ENCODE measurements around the gene HOXA9. TPM values are rescaled to one million over a fixed set of nuclear protein-coding genes. Genes with fewer than 3 reads are reported as not detected.

Gene HOXA9
- total and polyA plus RNA-seq, 2 of the 8 experiments (the other 6 are each of a cell fraction or from before 2014, with no cell fraction given): not detected

- Histone ChIP-seq H3K4me2 (ENCODE audit: insufficient read depth in 1 of 2, low read depth in 2 of 2, low read length in 2 of 2) (no peak overlapping the region; a peak in 1 of 4 replicates), H4K20me1 (replicated peaks in 1 of 2; ENCODE audit: control insufficient read depth in 1 of 2, insufficient read depth in 2 of 2, low read length in 2 of 2) (peaks cover 28 to 29% of the 10 kb centered on the region in 2 experiments), H2BK120ac (replicated peaks; ENCODE audit: low read depth, low read length) (no peak overlapping the region), H3K9me3 (ENCODE audit: insufficient read depth in 2 of 2, low read depth in 1 of 2, low read length in 1 of 2) (no peaks in the 10 kb centered on the region), H3K79me2 (ENCODE audit: control insufficient read depth in 1 of 2, insufficient read depth in 2 of 2, low read length in 2 of 2) (no peaks in the 10 kb centered on the region), H3K23me2 (ENCODE audit: low read depth, low read length) (no peaks in the 10 kb centered on the region; the same call in 1 of the 2 replicates), H2BK20ac (ENCODE audit: low read length) (no peak overlapping the region), H3K4me3 (ENCODE audit: extremely low read depth in 1 of 4, insufficient read depth in 2 of 4, low read depth in 3 of 4, low read length in 4 of 4) (no peak overlapping the region), H2AFZ (ENCODE audit: low read length) (no peak overlapping the region), H3K14ac (ENCODE audit: insufficient read length) (no peak overlapping the region), H3K27me3 (replicated peaks in 1 of 4; ENCODE audit: control insufficient read depth in 3 of 4, extremely low read depth in 1 of 4, insufficient read depth in 3 of 4, low read length in 3 of 4) (peaks cover 100% of the 10 kb centered on the region in 4 experiments), H3K27ac (ENCODE audit: low read depth, low read length) (no peak overlapping the region), H3K79me1 (ENCODE audit: low read depth, low read length) (no peaks in the 10 kb centered on the region), H2BK5ac (ENCODE audit: low read depth, low read length) (no peak overlapping the region), H2BK15ac (ENCODE audit: low read length) (no peak overlapping the region), H3K4ac (replicated peaks; ENCODE audit: insufficient read length, low read depth, low read length) (no peak overlapping the region), H3K23ac (ENCODE audit: insufficient read length) (no peak overlapping the region), H3K9ac (replicated peaks in 1 of 4; ENCODE audit: extremely low read depth in 1 of 4, low read depth in 3 of 4, low read length in 3 of 4) (no peak overlapping the region), H4K5ac (ENCODE audit: insufficient read length, low read depth, low read length) (no peak overlapping the region), H2BK12ac (ENCODE audit: low read depth, low read length) (no peak overlapping the region), H3K36me3 (ENCODE audit: control insufficient read depth in 2 of 4, insufficient read depth in 4 of 4, low read length in 3 of 4) (no peaks in the 10 kb centered on the region), H3K18ac (ENCODE audit: extremely low read depth, low read length) (no peak overlapping the region), H2AK5ac (ENCODE audit: low read depth, low read length) (no peak overlapping the region), H4K8ac (ENCODE audit: extremely low read depth, insufficient read depth, low read length) (no peak overlapping the region), H3K56ac (replicated peaks; ENCODE audit: insufficient read length, low read depth, low read length) (no peak overlapping the region), H3K4me1 (replicated peaks in 1 of 4; ENCODE audit: control insufficient read depth in 3 of 4, insufficient read depth in 4 of 4, low read length in 3 of 4) (0 out of 7 replicates have a peak, but pooled peaks cover 0 to 2% (median 0%) of the 10 kb centered on the region in 4 experiments), H4K91ac (replicated peaks; ENCODE audit: insufficient read length, low read length) (no peak overlapping the region)
- TF ChIP-seq RNF2 (IDR thresholded peaks at IDR 0.05; ENCODE audit: borderline replicate concordance, low read depth, low read length, missing control alignments, poor library complexity, severe bottlenecking) (peak; percentile 99), EZH2 (IDR thresholded peaks at IDR 0.05; ENCODE audit: low read depth, low read length, severe bottlenecking) (peak; percentile 92), SUZ12 (IDR thresholded peaks at IDR 0.05; ENCODE audit: low read length) (peak; percentile 91), SAP30 (IDR thresholded peaks at IDR 0.05; ENCODE audit: insufficient read depth, insufficient replicate concordance, low read length) (no peak), YY1 (IDR thresholded peaks at IDR 0.05; ENCODE audit: low read depth, low read length) (0 out of 2 replicates have a peak, but pooled peaks have one; percentile 32), CBX8 (IDR thresholded peaks at IDR 0.05; ENCODE audit: borderline replicate concordance, low read depth, low read length) (0 out of 2 replicates have a peak, but pooled peaks have one; percentile 23), BCL11A (IDR thresholded peaks at IDR 0.05; ENCODE audit: low read depth in 2 of 2, low read length in 2 of 2) (no peak)
- no peak for FAIRE-seq
- peak in 1 of 2 experiments; percentile 52 for DNase-seq (ENCODE audit: low read depth in 1 of 2, low spot score in 2 of 2)
- POLR2A ChIA-PET (ENCODE audit: partially characterized antibody): no interaction called here
- CTCF ChIA-PET (ENCODE audit: partially characterized antibody): interaction anchor here (0.9 to 1.4 kb wide), 2 partner anchors 21 to 23 kb away, joined by 3 to 4 read pairs; partner anchors contain the start of gene HOXA5
- 10% methylated on average over 42 of the region's 42 CpGs; no CpG with 5 or more reads in 1 of the 2 experiments for WGBS, 2 experiments (ENCODE audit: extremely low coverage in 1 of 2, insufficient coverage in 1 of 2, insufficient read length in 1 of 2, insufficient replicate concordance in 2 of 2, low coverage in 1 of 2, low lambda C conversion rate in 2 of 2, missing lambda C conversion rate in 1 of 2)
These were observed 43.0 kb downstream of the HOXA9 start for GRCh38 chr7:27122077-27122910.

Measured in H1 (cell line).